Lung (tissue), 12 donors: Measurements from ENCODE around the gene CASP8. TPM values are rescaled to one million over a fixed set of nuclear protein-coding genes. Genes with fewer than 3 reads are reported as not detected.

Experiments used
- ATAC-seq: fragments of 200-7000 bp; cut with Tn5 transposase; one replicate; pipeline ENCODE4 v1.9.1; 2020; ENCODE audit warnings: moderate number of reproducible peaks; ENCODE audit not compliant: insufficient read depth, low FRiP score
- DNase-seq, 3 donors: peaks; one replicate each; pipeline ENCODE4 v3.0.0-alpha.2; 2013 to 2017
- H3K27ac ChIP-seq, 2 donors: one replicate each; pipeline ENCODE4 v1.5.1; 2013; ENCODE audit warnings: mild to moderate bottlenecking in 2 of 2, moderate library complexity in 2 of 2, control low read depth in 1 of 2, inconsistent platforms in 1 of 2, low read depth in 1 of 2, low read length in 1 of 2
- H3K27me3 ChIP-seq, 3 donors: one replicate each; pipeline ENCODE4 v1.5.1; 2013; ENCODE audit warnings: low read length in 2 of 3; ENCODE audit not compliant: control insufficient read depth in 3 of 3, insufficient read depth in 3 of 3
- H3K36me3 ChIP-seq, 4 donors: one replicate each; pipeline ENCODE4 v1.5.1; 2013; ENCODE audit warnings: low read length in 4 of 4, mild to moderate bottlenecking in 1 of 4, moderate library complexity in 1 of 4; ENCODE audit not compliant: control insufficient read depth in 4 of 4, insufficient read depth in 4 of 4
- H3K4me1 ChIP-seq, 5 donors: one replicate each; pipeline ENCODE4 v1.5.1; 2013; ENCODE audit warnings: low read length in 5 of 5, mild to moderate bottlenecking in 2 of 5, moderate library complexity in 1 of 5; ENCODE audit not compliant: control insufficient read depth in 5 of 5, insufficient read depth in 5 of 5
- H3K4me3 ChIP-seq: one replicate; pipeline ENCODE4 v1.5.1; 2013; ENCODE audit warnings: mild to moderate bottlenecking, control low read depth, moderate library complexity
- H3K9ac ChIP-seq, 2 donors: one replicate each; pipeline ENCODE4 v1.5.1; 2013; ENCODE audit warnings: low read length in 2 of 2, control low read depth in 1 of 2; ENCODE audit not compliant: insufficient read depth in 1 of 2
- H3K9me3 ChIP-seq, 4 donors: one replicate each; pipeline ENCODE4 v1.5.1; 2013; ENCODE audit warnings: low read length in 3 of 4, mild to moderate bottlenecking in 1 of 4, moderate library complexity in 1 of 4; ENCODE audit not compliant: control insufficient read depth in 4 of 4, insufficient read depth in 3 of 4
- CTCF ChIP-seq: IDR thresholded peaks from 2 replicates; pipeline ENCODE4 v1.5.1; 2012; ENCODE audit warnings: mild to moderate bottlenecking; ENCODE audit errors: control extremely low read depth, extremely low read depth
- WGBS, 2 donors: extraction: QIAGEN DNeasy Blood & Tissue Kit; methylation state at CpG; one replicate each; pipeline ENCODE4 v1.1.7; 2013; 5-methylcytosine and 5-hydroxymethylcytosine counted together
- polyA plus RNA-seq, 2 donors: library from polyadenylated mRNA; stranded (reverse); fragments of 200-250 nt; gene quantifications; one replicate each; pipeline ENCODE4 v1.2.1, GENCODE V29; 2013
- total RNA-seq, 2 donors: library from RNA; depleted of rRNA in 1 of 2; stranded (reverse); fragments of >200 nt in 1 of 2; gene quantifications; one replicate each; pipeline ENCODE4 v1.2.1, GENCODE V29; 2014 to 2021
- donor health status: control.
- donor health status: control.
- donor health status: Bipolar disorder and iron deficiency.
- donor health status: healthy.
- donor health status: DM: yes; HTN: yes; CAD: no.

The CASP8 gene
- total and polyA plus RNA-seq, 4 donors = 18.2 to 32.3 (median 23.5) TPM

- ATAC-seq (no peak), DNase-seq (no peak)
- Histone ChIP-seq H3K9ac (no peak overlapping the region), H3K27ac (peak overlapping the region in 1 of 2 donors; percentile 67), H3K4me1 (no peaks in the 10 kb centered on the region), H3K36me3 (no peaks in the 10 kb centered on the region), H3K9me3 (no peaks in the 10 kb centered on the region), H3K4me3 (no peak overlapping the region), H3K27me3 (no peaks in the 10 kb centered on the region)
- TF ChIP-seq CTCF = no peak
- 24 to 59% methylated on average over 4 of the region's 4 CpGs for WGBS, 2 donors
Observed at GRCh38 chr2:201246280-201246679, 14.1 kb upstream of the CASP8 start.

GRCh38 chr2:201248288-201248844 lies 12.0 kb upstream of the CASP8 start:
- H3K27ac ChIP-seq = no peak overlapping the region
- DNase-seq = no peak
- ATAC-seq = no peak
- H3K9me3 ChIP-seq = no peaks in the 10 kb centered on the region
- no peak for TF ChIP-seq CTCF
- H3K4me1 ChIP-seq = no peaks in the 10 kb centered on the region
- no peak overlapping the region for H3K4me3 ChIP-seq
- no peak overlapping the region for H3K9ac ChIP-seq
- no peaks in the 10 kb centered on the region for H3K36me3 ChIP-seq
- H3K27me3 ChIP-seq = no peaks in the 10 kb centered on the region
- 87 to 91% methylated on average over 6 of the region's 6 CpGs for WGBS, 2 donors

DNA sequence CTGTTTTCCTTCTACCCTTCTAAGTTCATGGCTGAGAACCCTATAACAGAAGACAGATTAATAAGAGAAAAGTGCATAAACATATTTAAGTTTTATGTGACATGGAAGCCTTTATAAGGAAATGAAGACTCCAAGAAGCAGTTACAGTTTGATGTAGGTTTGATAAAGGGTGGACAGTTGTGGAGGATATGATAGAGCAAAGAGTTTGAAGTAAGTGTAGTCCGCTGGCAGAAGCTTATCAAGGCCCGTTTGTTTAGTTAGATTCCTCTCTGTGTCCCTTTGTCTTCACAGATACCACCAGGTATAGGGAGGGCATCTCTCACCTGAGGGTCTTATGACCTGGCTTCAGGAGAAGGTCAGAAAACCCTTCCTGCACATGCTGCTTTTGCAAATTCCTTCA lies 10.4 kb upstream of the CASP8 start:
- no peak for ATAC-seq

More for the DNA sequence above, 10.4 kb upstream of the CASP8 start:
- no peaks in the 10 kb centered on the region for H3K9me3 ChIP-seq
- no peak for TF ChIP-seq CTCF
- no peak overlapping the region for H3K27ac ChIP-seq
- H3K36me3 ChIP-seq = no peaks in the 10 kb centered on the region
- WGBS, 2 donors = 89 to 93% methylated on average over 2 of the region's 2 CpGs
- H3K4me1 ChIP-seq = peaks cover 0 to 2% (median 0%) of the 10 kb centered on the region in 5 donors
- H3K27me3 ChIP-seq = no peaks in the 10 kb centered on the region
- no peak for DNase-seq
- no peak overlapping the region for H3K9ac ChIP-seq
- H3K4me3 ChIP-seq = no peak overlapping the region
